Smooth muscle cell (in vitro differentiated cells): ENCODE data around the gene ADARB1. TPM values are rescaled to one million over a fixed set of nuclear protein-coding genes. Genes with fewer than 3 reads are reported as not detected.

Experiments used
- DNase-seq: peaks from one replicate; lab custom pipeline; 2025; ENCODE audit not compliant: unreplicated experiment; lab: John Stamatoyannopoulos, UW
- H2AFZ ChIP-seq: fragments of 200-600 bp; sonication (generic); 2 replicates; pipeline ENCODE4 v1.6.0; 2016; ENCODE audit warnings: antibody characterized with exemption, low read depth, mild to moderate bottlenecking
- H3F3A ChIP-seq: fragments of 200-600 bp; sonication (generic); 2 replicates; pipeline ENCODE4 v1.6.0; 2017; ENCODE audit warnings: antibody characterized with exemption, low read depth
- H3K27ac ChIP-seq: fragments of 200-600 bp; sonication (generic); 2 replicates; pipeline ENCODE4 v1.5.1; 2016; ENCODE audit warnings: low read depth, mild to moderate bottlenecking
- H3K27me3 ChIP-seq: fragments of 200-600 bp; sonication (generic); 2 replicates; pipeline ENCODE4 v1.6.1; 2016; ENCODE audit warnings: low read depth, mild to moderate bottlenecking
- H3K36me3 ChIP-seq: fragments of 200-600 bp; sonication (generic); 2 replicates; pipeline ENCODE4 v1.5.1; 2016; ENCODE audit warnings: low read depth
- H3K4me1 ChIP-seq: fragments of 200-600 bp; sonication (generic); 2 replicates; pipeline ENCODE4 v1.5.1; 2016; ENCODE audit warnings: low read depth
- H3K4me2 ChIP-seq: fragments of 200-600 bp; sonication (generic); 2 replicates; pipeline ENCODE4 v1.6.0; 2016; ENCODE audit warnings: mild to moderate bottlenecking
- H3K4me3 ChIP-seq: fragments of 200-600 bp; sonication (generic); 2 replicates; pipeline ENCODE4 v1.5.1; 2016; ENCODE audit warnings: mild to moderate bottlenecking
- H3K79me2 ChIP-seq: fragments of 200-600 bp; sonication (generic); 2 replicates; pipeline ENCODE4 v1.6.0; 2016; ENCODE audit warnings: low read depth, mild to moderate bottlenecking
- H3K9ac ChIP-seq: fragments of 200-600 bp; sonication (generic); 2 replicates; pipeline ENCODE4 v1.6.0; 2016; ENCODE audit warnings: low read depth
- H3K9me3 ChIP-seq: fragments of 200-600 bp; sonication (generic); replicated peaks from 2 replicates; pipeline ENCODE4 v1.5.1; 2016; ENCODE audit warnings: low read depth
- H4K20me1 ChIP-seq: fragments of 200-600 bp; sonication (generic); 2 replicates; pipeline ENCODE4 v1.6.0; 2016; ENCODE audit warnings: low read depth
- CTCF ChIP-seq: fragments of 200-600 bp; sonication (generic); IDR thresholded peaks from 2 replicates; pipeline ENCODE4 v1.5.1; 2017; ENCODE audit warnings: borderline replicate concordance, mild to moderate bottlenecking, antibody characterized with exemption; ENCODE audit not compliant: insufficient read depth, poor library complexity, severe bottlenecking
- WGBS: methylation state at CpG from one replicate; pipeline ENCODE4 v1.1.7; 2016; ENCODE audit warnings: low lambda C conversion rate; 5-methylcytosine and 5-hydroxymethylcytosine counted together
- polyA plus RNA-seq: library from polyadenylated mRNA; unstranded; fragments of >200 nt; fragmentation: Nextera tagmentation; extraction: Ambion mirVana; gene quantifications from 2 replicates; pipeline ENCODE4 v1.2.1, GENCODE V29; 2016
- total RNA-seq: library from RNA; depleted of rRNA; stranded (reverse); fragments of >200 nt; gene quantifications from 2 replicates; pipeline ENCODE4 v1.2.3, GENCODE V29; 2014

Gene ADARB1
- total and polyA plus RNA-seq, 2 experiments from 2014 or later = 25.6 to 28.9 TPM

GRCh38 chr21:45196620-45197019 is 122.2 kb downstream of the ADARB1 start:
- DNase-seq = no peak
- WGBS = 98% methylated on average over 5 of the region's 5 CpGs
- no peaks in the 10 kb centered on the region for H3K9me3 ChIP-seq
- no peak overlapping the region for H3K27ac ChIP-seq
- no peaks in the 10 kb centered on the region for H4K20me1 ChIP-seq
- TF ChIP-seq CTCF = no peak
- H3K79me2 ChIP-seq = no peaks in the 10 kb centered on the region
- H3K27me3 ChIP-seq = no peaks in the 10 kb centered on the region
- H3K36me3 ChIP-seq = peaks cover 3% of the 10 kb centered on the region
- H3K4me2 ChIP-seq = no peak overlapping the region
- no peaks in the 10 kb centered on the region for H3F3A ChIP-seq
- H3K9ac ChIP-seq = no peak overlapping the region
- H3K4me1 ChIP-seq = no peaks in the 10 kb centered on the region
- H2AFZ ChIP-seq = no peak overlapping the region
- H3K4me3 ChIP-seq = no peak overlapping the region

- H3K27me3 ChIP-seq = no peaks in the 10 kb centered on the region
- no peaks in the 10 kb centered on the region for H3F3A ChIP-seq
- no peak overlapping the region for H3K4me3 ChIP-seq
- no peak overlapping the region for H3K4me2 ChIP-seq
- H3K79me2 ChIP-seq = no peaks in the 10 kb centered on the region
- H3K36me3 ChIP-seq = no peaks in the 10 kb centered on the region
- H3K27ac ChIP-seq = no peak overlapping the region
- no peaks in the 10 kb centered on the region for H4K20me1 ChIP-seq
- no peak overlapping the region for H2AFZ ChIP-seq
- no peaks in the 10 kb centered on the region for H3K9me3 ChIP-seq
- H3K9ac ChIP-seq = no peak overlapping the region
- H3K4me1 ChIP-seq = no peaks in the 10 kb centered on the region
- WGBS = 92% methylated on average over 7 of the region's 7 CpGs
- DNase-seq = no peak
- no peak for TF ChIP-seq CTCF
These were observed 124.8 kb downstream of the ADARB1 start for GRCh38 chr21:45199201-45199600.

GRCh38 chr21:45200031-45200430 is 125.7 kb downstream of the ADARB1 start:
- no peak overlapping the region for H2AFZ ChIP-seq
- no peak overlapping the region for H3K27ac ChIP-seq
- no peak for DNase-seq
- no peak for TF ChIP-seq CTCF
- H3K9me3 ChIP-seq = no peaks in the 10 kb centered on the region
- no peak overlapping the region for H3K4me2 ChIP-seq
- no peaks in the 10 kb centered on the region for H3K4me1 ChIP-seq
- H3K36me3 ChIP-seq = no peaks in the 10 kb centered on the region
- no peaks in the 10 kb centered on the region for H4K20me1 ChIP-seq
- no peaks in the 10 kb centered on the region for H3K27me3 ChIP-seq
- no peak overlapping the region for H3K9ac ChIP-seq
- 98% methylated on average over 8 of the region's 8 CpGs for WGBS
- no peaks in the 10 kb centered on the region for H3F3A ChIP-seq
- H3K79me2 ChIP-seq = no peaks in the 10 kb centered on the region
- H3K4me3 ChIP-seq = no peak overlapping the region

GRCh38 chr21:45200581-45201296 is 126.4 kb downstream of the ADARB1 start:
- H3K4me1 ChIP-seq = no peaks in the 10 kb centered on the region
- TF ChIP-seq CTCF = no peak
- no peaks in the 10 kb centered on the region for H3K79me2 ChIP-seq
- H3K27me3 ChIP-seq = no peaks in the 10 kb centered on the region
- H3K4me3 ChIP-seq = no peak overlapping the region
- H4K20me1 ChIP-seq = no peaks in the 10 kb centered on the region
- 94% methylated on average over 16 of the region's 16 CpGs for WGBS
- H2AFZ ChIP-seq = no peak overlapping the region
- no peaks in the 10 kb centered on the region for H3K36me3 ChIP-seq
- no peak for DNase-seq
- H3K4me2 ChIP-seq = no peak overlapping the region
- no peaks in the 10 kb centered on the region for H3K9me3 ChIP-seq
- H3K9ac ChIP-seq = no peak overlapping the region
- no peak overlapping the region for H3K27ac ChIP-seq
- no peaks in the 10 kb centered on the region for H3F3A ChIP-seq
